NCI-H82 treated with DMSO at 0.1 percent for 48 hours (cell line): ENCODE measurements around the gene PIGU.
"Not testable (repeated sequence)": the region's sequence is repeated elsewhere in the genome, so short reads cannot be mapped to it uniquely, and the experiment has no call there.

Experiments
- DNase-seq: peaks from one replicate; lab custom pipeline; 2025; ENCODE audit not compliant: unreplicated experiment; lab: John Stamatoyannopoulos, UW

The PIGU gene

DNA sequence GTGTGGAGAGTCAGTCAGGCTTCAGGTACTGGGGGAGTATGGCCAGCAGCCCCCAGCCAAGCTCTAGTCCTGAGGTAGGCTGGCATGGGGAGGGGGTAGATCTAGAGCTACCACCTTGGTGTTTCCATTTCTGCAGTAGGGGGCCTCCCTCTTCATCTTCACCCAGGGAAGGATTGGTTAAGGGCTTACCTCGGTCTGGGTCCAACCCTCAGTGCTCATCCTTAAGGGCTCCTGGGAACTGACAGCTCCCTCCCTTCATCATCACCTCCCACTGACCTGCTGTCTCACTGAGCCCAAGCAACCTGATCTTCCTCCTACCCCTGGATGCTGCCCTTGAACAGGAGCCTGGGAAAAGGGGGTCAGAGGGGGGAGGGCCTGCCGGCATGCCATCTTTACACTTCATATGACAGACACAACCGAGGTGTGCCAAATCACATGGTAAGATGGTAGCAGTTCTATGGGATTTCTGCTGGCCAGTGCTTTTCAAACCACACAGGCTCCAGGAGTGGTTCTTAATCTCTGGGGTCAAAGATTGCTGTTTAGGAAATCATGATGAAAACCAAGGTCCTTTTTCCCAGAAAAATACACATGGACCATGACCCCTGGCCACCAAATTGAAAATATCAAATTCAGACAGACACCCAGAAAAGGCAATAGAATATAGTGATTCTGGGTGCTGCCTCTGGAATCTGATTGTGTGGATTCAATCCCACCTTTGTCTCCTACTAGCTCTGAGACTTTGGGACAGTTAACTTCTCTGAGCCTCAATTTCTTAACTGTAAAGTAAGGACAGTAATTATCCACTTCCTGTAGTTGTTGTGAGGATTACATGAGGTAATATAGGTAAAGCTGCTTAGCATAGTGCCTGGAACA, 30.3 kb upstream of the PIGU start:
- DNase-seq: no peak

DNA sequence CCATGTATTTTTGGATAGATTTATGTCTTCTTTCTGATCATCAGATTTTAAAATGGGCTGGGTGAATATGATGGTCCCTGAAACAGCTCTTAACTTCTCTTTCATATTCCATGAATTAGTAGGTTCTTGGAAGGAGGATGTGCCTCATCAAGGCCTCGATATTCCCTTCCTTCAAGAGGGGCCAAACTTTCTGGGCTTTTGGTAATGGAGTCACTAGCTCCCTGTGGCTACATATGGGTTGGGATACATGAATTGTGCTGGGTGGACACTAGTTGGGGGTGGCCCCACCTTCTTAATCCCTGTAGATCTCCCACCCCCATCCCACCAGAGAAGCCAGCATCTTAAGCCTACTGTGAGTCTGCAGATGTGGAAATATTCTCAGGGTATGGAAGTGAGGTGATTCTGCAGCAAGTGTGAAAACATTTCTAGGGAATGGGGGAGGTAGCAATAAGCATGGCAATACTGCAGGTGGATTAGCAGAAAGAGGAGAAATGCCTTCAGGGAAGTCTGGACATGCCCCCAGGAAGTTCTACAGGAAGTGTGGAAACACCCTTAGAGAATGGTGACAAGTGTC, 29.5 kb upstream of the PIGU start:
- DNase-seq: no peak

DNA sequence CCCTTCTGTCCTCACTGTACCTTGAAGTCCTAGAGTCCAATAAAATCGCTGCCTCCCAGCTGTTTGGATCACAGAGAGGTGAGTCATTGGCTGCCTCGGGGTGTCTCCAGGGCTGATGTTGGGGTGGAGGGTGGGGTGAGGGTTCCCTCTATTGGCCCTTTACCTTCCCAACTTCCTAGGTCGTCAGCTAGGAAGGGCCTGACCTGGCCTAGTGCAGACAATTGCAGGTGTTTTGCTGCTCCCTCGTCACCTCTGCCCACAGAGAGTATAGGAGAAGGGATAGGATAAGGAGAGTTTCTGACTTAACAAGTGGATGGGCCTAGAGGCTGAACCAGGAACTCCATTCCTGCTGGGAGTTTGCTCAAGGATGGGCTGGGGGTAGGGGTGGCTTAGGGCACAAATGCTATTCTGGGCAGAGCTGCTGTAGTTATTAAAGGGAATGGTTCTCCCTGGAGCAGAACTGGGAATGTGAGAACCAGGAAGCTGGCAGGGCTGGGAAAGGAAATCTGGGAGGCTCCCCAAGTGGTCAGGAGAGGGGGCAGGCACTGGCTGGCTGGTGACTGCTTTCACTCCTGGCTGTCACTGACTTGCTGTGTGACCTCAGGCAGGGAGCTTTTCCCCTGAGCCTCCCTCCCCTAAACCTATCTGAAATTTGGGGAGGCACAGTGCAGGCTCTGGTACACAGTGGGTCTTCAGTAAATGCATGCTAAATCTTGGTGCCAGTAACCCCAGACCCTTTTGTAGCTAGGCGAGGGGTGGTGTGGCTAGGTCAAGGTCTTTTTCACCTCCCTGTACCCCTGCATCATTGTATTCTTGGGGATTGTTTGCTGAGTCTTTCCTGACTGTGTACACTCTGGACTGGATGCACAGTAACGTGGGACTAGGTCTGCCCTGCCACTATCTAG, 28.8 kb upstream of the PIGU start:
- peak; percentile 33 for DNase-seq

DNA sequence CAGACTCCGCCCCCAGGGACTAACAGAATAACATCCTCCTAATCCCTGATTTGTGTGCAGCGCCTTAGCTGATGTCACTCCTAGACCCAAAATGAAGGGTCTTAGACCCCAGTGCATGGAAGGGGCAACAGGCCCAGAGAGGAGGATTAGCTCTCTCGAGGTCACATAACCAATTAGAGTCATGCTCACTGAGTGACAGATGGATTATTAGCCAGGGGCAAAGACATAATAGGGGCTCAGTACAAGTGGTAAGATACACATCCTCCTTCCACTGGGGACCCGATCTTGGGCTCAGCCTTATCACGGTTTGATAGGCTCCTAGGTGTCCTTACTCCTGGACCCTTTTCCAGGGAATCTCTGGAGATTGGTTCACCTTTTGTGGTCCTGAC, 28.1 kb upstream of the PIGU start:
- peak; percentile 99 for DNase-seq

DNA sequence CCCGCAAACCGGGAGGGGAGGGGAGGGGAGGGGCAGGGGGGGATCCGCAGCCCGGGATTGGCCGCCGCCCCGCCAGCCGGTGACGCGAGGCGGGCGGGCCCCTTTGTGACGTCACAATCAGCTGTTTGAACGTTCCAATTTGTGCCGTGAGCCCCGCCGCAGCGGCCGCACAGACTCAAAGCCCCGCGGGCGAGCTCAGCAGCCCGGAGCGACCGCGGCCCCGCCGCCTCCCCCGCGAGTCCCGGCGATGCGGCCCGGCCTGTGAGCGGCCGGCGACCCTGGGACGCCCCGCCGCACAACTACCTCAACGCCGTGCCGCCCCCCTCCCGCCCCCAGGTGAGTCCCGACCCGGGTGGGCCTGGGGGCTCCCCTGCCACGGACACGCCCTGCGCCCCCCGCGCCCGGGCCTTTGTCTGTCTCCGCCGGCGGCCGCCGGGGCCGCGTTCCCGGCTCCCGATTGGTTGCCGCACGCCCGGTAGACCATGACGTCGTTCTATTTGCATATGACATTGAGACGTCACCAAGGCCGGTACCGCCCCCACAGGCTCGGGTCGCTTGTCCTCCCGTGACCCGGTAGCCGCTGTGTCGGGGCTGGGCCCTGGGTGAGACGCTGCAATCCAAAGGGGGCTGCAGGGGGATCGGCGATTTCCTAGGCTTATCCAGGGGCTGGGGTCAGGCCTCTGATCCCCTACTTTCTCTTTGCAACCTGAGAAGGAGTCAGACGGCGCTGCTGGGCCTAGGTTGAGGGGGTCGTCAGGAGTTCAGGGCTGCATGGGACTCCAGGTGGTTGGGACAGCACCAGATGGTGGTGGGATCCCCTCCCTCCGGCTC, 27.5 kb upstream of the PIGU start, which contains the start of gene TP53INP2:
Gene TP53INP2 (plus strand): TSS at position 168 of the 831 bp plus-strand sequence. CDS start 4,396 bp downstream, outside the sequence.
- peak; percentile 42 for DNase-seq

DNA sequence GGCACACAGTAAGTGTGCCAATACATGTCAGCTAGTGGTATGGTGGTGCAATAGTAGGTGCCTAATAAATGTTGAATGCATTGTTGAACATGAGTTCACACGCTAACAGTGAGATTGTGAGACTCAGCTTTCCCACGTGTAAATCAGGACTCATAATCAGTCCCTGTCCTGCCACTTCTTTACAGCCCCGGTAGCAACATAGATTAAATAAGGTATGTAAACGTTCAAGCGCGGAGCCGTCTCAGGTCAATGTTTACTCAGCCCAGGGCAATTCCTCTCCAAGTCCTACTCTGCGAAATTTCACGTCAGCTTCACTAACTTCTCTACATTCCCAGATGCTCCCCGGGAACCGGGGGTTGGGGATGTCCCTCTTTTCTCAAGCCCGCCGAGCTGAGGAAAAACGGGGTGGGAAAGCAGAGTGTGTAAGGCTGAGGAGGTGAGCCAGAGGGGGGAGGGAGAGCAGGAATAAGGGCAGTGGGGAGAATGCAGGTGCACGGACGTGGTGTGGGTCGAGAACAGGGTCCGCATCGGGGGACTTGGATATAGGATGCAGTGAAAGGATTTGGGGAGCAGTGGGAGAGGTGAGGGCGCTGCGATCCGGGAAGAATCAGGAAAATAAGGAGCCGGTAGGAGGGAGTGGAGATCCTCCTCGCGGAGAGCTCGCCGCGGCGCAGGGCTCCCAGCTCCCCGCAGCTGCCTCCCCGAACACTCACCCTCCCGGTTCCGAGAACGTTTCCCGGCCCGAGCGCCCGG, 26.7 kb upstream of the PIGU start:
- no peak for DNase-seq

DNA sequence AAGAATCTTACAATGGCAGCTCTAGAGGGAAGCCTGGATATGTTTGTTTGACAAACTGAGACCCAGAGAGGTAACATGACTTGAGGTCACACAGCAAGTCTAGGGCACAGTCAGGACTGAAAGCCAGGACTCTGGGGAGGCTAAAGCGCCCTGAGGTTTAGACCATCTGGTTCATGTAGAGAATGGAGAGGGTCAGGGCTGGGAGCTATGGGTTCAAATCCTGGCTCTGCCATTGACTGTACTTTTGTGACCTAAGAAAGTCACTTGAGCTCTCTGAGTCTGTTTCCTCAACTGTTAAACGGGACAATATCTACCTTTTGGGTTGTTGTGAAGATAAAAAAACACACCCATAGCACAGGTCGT, 26.1 kb upstream of the PIGU start:
- DNase-seq: no peak

DNA sequence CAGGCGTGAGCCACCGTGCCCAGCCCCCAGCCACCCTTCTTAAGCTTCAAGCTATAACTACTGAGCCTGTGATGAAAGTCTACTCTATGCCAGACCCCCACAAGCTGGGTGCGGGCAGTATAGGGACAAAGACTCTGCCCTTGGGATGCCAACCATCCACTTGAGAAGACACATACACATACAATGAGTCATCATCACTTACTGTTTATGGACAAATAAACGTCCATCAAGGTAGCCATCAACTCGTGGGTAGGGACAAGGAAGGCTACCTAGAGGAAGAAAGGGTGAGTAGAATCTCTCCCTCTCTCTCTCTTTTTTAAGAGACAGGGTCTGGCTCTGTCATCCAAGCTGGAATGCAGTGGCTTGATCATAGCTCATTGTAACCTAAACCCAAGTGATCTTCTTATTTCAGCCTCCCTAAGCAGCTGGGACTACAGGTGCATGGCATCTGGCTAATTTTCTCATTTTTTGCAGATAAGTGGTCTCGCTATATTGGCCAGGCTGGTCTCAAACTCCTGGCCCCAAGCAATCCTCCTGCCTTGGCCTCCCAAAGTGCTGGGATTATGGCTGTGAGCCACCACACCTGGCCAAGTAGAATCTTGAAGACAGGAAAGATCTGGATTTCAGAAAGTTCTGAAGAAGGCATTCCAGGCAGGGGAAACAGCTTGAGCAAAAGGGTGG, 24.7 kb upstream of the PIGU start:
- peak; percentile 43 for DNase-seq

DNA sequence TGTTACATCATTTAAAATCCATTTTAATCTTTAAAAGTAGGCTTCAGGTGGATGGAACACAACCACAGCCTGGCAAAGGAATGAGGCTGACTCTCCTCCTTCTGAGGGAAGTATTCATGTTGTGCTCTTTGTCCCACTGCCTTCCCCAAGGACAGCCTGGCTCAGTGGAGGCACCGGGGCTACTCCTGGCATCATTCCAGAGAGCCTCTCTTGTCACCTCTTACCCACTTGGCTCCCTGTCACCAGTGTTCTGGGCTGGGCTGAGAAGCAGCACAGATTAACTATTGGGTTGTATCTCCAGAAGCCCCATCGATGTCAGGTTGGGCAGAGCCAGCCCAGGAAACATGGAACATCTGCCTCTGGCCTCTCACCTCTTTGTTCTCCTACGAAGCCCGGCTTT, 16.5 kb upstream of the PIGU start:
- no peak for DNase-seq

DNA sequence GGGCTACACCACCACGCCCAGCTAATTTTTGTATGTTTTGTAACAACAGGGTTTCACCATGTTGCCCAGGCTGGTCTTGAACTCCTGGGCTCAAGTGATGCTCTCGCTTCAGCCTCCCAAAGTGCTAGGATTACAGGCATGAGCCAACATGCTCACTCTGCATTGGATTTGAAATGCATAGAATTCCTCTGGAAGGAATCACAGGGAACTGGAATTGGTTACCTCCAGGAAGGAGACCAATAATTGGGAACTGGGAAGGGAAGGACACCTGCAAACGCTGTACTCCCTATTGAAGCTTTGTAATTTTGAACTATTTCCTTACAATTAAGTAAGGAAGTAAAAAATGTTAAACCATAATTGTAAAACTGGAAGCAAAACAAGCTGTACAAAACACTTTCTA, 14.9 kb upstream of the PIGU start:
- DNase-seq: no peak

DNA sequence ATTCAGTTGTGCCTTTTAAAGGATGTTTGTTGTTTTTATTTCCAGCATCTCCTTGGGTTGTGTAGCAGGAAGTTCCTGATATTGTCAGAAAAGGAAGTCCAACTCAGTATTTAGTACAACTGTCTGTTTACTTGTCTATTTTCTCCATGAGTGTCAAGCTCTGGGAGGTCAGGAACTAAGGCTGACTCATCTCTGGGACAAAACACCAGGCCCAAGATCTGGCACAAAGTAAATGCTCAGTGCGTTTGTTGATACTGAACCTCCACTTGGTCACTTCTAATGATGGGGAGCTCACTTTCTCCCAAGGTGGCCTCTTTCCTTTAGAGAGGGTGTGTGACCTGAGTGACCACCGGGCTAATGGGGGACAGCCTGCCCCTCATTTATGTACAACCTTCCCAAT, 12.6 kb upstream of the PIGU start:
- no peak for DNase-seq

DNA sequence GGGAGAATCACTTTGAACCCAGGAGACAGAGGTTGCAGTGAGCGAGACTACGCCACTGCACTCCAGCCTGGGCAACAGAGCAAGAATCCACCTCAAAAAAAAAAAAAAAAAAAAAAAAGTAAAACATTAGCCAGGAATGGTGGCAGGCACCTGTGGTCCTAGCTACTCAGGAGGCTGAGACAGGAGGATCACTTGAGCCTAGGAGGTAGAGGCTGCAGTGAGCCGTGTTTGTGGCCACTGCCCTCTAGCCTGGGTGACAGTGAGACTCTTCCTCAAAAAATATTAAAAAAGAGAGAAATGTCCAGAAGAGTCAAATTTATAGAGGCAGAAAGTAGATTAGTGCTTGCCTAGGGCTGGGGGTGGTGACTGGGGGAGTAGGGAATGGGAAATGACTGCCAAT, 6.8 kb upstream of the PIGU start:
- DNase-seq: no peak

DNA sequence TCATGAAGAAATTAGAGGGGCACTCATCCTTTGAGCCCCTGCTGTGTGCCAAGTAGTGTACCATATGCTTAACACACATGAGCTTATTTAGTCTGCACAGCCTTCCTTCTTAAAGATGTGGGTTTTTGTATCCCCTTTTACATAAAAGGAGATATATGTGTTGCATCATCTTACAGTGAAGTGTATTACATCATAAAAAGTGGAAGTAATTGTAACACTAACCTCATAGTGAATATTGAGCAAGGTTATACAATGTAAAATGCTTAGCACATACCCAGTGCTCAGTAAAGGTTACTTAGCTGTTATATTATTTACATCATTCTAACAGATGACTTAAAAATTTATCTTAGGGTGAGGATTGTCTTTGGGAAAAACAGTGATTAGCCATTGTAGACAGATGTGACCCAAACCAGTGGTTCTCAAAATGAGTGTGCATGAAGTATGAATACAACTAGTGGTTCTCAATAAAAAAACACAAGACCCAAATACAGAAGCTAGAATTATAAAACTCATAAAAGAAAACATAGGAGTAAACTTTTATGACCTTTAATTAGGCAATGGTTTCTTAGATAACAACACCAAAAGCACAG, 3.8 kb upstream of the PIGU start:
- no peak for DNase-seq

DNA sequence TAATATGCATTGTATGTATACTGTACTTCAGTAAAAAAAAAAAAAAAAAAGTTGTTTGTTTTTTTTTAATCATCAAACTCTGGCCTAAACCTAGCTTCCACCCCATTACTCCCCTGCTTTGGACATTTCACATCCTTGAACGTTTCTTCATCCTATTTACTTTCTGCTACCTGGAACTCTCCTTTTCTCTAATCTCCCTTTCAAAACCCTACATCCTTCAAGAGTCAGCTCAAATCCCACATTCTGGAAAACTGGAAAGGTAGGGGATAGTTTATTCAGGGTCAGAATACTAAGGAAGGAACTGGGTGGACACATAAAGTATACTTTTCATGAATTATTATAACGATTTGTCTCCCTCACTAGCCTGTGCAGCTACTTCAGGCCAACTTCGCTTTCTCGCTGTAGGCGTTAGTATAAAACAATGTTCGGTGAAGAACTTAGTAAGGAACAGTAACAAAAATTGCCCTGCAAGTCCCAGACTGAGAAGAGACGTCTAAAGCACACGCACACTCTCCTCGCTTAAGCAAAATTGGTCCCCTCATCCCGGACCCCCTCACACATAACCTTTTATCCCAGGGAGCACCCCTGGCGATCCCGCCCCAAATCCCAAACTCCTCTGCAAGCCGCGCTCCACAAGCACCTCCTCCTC, 775 bp downstream of the PIGU start:
- DNase-seq: no peak

DNA sequence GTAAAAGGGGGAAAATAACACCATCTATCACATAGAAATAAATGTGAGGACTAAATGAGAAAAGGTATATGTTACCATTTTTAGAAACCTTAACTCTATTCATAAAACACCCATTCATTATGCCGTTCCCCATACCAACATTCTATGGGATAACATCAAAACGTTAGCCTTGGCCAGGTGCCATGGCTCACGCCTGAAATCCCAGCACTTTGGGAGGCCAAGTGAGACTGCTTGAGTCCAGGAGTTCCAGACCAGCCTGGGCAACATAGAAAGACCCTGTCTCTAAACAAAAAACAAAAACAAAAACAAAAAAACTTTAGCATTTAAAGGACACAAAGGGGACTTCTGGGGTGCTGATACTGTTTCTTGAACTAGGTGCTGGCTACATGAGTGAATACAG, 1.3 kb downstream of the PIGU start:
- DNase-seq: no peak

DNA sequence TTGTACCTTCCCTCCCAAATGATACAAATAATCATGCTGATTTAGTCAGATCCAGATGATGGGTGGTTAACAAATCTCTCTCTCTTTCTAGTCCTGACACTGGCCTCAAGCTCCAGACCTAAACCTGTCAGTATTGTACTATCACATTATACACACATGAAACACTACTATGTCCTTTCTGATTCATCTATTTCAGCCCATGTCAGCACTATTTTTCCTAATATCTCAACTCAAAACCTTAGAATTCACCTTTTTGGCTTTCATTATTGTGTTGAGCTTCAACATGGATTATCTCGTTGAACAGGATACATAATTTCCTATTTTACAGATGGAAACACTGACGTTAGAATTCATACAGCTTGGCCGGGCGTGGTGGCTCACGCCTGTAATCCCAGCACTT, 3.5 kb downstream of the PIGU start:
- DNase-seq: no peak

DNA sequence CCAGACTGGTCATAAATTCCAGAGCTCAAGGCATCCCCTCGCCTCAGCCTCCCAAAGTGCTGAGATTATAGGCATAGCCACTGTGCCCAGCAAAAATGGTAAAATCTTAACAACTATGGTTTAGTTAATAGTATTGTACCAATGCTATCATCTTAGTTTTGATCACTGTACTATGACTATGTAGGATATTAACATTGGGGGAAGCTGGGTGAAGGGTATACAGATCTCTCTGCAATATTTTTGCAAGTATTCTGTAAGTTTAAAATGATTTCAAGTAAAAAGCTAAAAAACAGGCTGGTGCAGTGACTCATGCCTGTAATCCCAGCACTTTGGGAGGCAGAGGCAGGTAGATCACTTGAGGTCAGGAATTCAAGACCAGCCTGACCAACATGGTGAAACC, 7.8 kb downstream of the PIGU start:
- no peak for DNase-seq

DNA sequence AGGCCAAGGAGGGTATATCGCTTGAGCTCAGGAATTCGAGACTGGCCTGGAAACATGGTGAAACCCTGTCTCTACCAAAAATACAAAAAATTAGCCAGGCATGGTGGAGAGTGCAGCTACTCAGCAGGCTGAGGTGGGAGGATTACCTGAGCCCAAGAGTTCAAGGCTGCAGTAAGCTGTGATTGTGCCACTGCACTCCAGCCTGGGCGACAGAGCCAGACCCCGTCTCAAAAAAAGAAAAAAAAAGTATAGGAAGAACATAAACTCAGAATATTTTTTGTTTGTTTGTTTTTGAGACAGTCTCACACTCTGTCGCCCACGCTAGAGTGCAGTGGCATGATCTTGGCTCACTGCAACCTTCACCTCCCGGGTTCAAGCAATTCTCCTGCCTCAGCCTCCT, 12.1 kb downstream of the PIGU start:
- DNase-seq: not testable (repeated sequence)
